Trophoblast cell (in vitro differentiated cells and primary cell): ENCODE data around the gene SDC1.
A peak's percentile ranks its signal among the peaks of the same experiment; 100 is the strongest.

ENCODE experiments used
- DNase-seq, 2 donors: peaks; one replicate each; pipeline ENCODE4 v3.0.0-alpha.2; 2016
- H2AFZ ChIP-seq: 2 replicates; pipeline ENCODE4 v1.6.1; 2013; ENCODE audit warnings: low read length, moderate library complexity, mild to moderate bottlenecking; ENCODE audit not compliant: insufficient read depth, poor library complexity
- H2AK5ac ChIP-seq: 2 replicates; pipeline ENCODE4 v1.6.1; 2013; ENCODE audit warnings: mild to moderate bottlenecking, low read length
- H2BK120ac ChIP-seq: 2 replicates; pipeline ENCODE4 v1.6.1; 2013; ENCODE audit warnings: low read length, mild to moderate bottlenecking, moderate library complexity; ENCODE audit not compliant: insufficient read depth, poor library complexity
- H2BK12ac ChIP-seq: 2 replicates; pipeline ENCODE4 v1.6.1; 2013; ENCODE audit warnings: mild to moderate bottlenecking, low read length, moderate library complexity
- H2BK5ac ChIP-seq: 2 replicates; pipeline ENCODE4 v1.6.1; 2013; ENCODE audit warnings: low read length, low read depth, moderate library complexity, mild to moderate bottlenecking; ENCODE audit not compliant: poor library complexity
- H3K14ac ChIP-seq: 2 replicates; pipeline ENCODE4 v1.6.1; 2013; ENCODE audit warnings: mild to moderate bottlenecking, low read length
- H3K18ac ChIP-seq: 2 replicates; pipeline ENCODE4 v1.6.1; 2013; ENCODE audit warnings: mild to moderate bottlenecking, low read length
- H3K23ac ChIP-seq: 2 replicates; pipeline ENCODE4 v1.6.1; 2013; ENCODE audit warnings: low read length
- H3K27ac ChIP-seq: 2 replicates; pipeline ENCODE4 v1.5.1; 2013; ENCODE audit warnings: low read depth, mild to moderate bottlenecking, inconsistent platforms, low read length, moderate library complexity
- H3K27me3 ChIP-seq: 2 replicates; pipeline ENCODE4 v1.6.1; 2013; ENCODE audit warnings: inconsistent platforms, mild to moderate bottlenecking, low read length, moderate library complexity; ENCODE audit not compliant: insufficient read depth
- H3K36me3 ChIP-seq, 2 experiments: 1 replicate in 1 of 2; 2 replicates in 1 of 2; pipeline ENCODE4 v1.6.1; 2013; ENCODE audit warnings: low read length in 2 of 2, mild to moderate bottlenecking in 2 of 2, moderate library complexity in 1 of 2; ENCODE audit not compliant: insufficient read depth in 2 of 2, control insufficient read depth in 1 of 2
- H3K4ac ChIP-seq: 2 replicates; pipeline ENCODE4 v1.6.1; 2013; ENCODE audit warnings: low read depth, mild to moderate bottlenecking, low read length, moderate library complexity
- H3K4me1 ChIP-seq, 2 experiments: 1 replicate in 1 of 2; 2 replicates in 1 of 2; pipeline ENCODE4 v1.6.1; 2013; ENCODE audit warnings: low read length in 2 of 2, mild to moderate bottlenecking in 2 of 2, moderate library complexity in 1 of 2; ENCODE audit not compliant: insufficient read depth in 2 of 2, control insufficient read depth in 1 of 2
- H3K4me2 ChIP-seq: 2 replicates; pipeline ENCODE4 v1.6.1; 2013; ENCODE audit warnings: inconsistent platforms, mild to moderate bottlenecking, low read length, moderate library complexity
- H3K4me3 ChIP-seq: 2 replicates; pipeline ENCODE4 v1.5.1; 2013; ENCODE audit warnings: mild to moderate bottlenecking, low read depth, low read length, inconsistent platforms
- H3K79me1 ChIP-seq: one replicate; pipeline ENCODE4 v1.6.1; 2013; ENCODE audit warnings: low read length
- H3K79me2 ChIP-seq: 2 replicates; pipeline ENCODE4 v1.6.1; 2013; ENCODE audit warnings: low read length, mild to moderate bottlenecking; ENCODE audit not compliant: control insufficient read depth, insufficient read depth, poor library complexity
- H3K9ac ChIP-seq: 2 replicates; pipeline ENCODE4 v1.6.1; 2013; ENCODE audit warnings: mild to moderate bottlenecking, low read length
- H3K9me3 ChIP-seq: 2 replicates; pipeline ENCODE4 v1.6.1; 2013; ENCODE audit warnings: low read depth, mild to moderate bottlenecking, control low read depth, inconsistent platforms, low read length; ENCODE audit not compliant: insufficient read depth
- H4K12ac ChIP-seq: 2 replicates; pipeline ENCODE4 v1.6.1; 2013; ENCODE audit warnings: low read depth, mild to moderate bottlenecking, low read length, moderate library complexity
- H4K8ac ChIP-seq: 2 replicates; pipeline ENCODE4 v1.6.1; 2013; ENCODE audit warnings: low read depth, mild to moderate bottlenecking, low read length, moderate library complexity
- H4K91ac ChIP-seq: one replicate; pipeline ENCODE4 v1.6.1; 2013; ENCODE audit warnings: low read depth, mild to moderate bottlenecking, low read length, moderate library complexity
- WGBS: extraction: QIAGEN DNeasy Blood & Tissue Kit; methylation state at CpG from one replicate; pipeline ENCODE4 v1.1.7; 2013; ENCODE audit warnings: missing lambda C conversion rate; ENCODE audit not compliant: insufficient read length, insufficient coverage; ENCODE audit errors: extremely low coverage; 5-methylcytosine and 5-hydroxymethylcytosine counted together

Gene SDC1

GRCh38 chr2:20225294-20226151 lies 593 bp upstream of the SDC1 start:
- Histone ChIP-seq H3K4me2 (peak overlapping the region; percentile 99), H2AFZ (peak overlapping the region; percentile 68), H3K4me3 (peak overlapping the region; percentile 80), H3K18ac (no peak overlapping the region), H4K12ac (peak overlapping the region; percentile 49), H3K27me3 (peaks cover 16% of the 10 kb centered on the region), H3K14ac (peak overlapping the region; percentile 41), H3K9me3 (no peaks in the 10 kb centered on the region), H3K36me3 (no peaks in the 10 kb centered on the region), H3K9ac (no peak overlapping the region), H2AK5ac (no peak overlapping the region), H3K79me1 (peaks cover 11% of the 10 kb centered on the region), H3K27ac (no peak overlapping the region), H2BK120ac (no peak overlapping the region), H2BK12ac (no peak overlapping the region), H3K4ac (no peak overlapping the region), H3K79me2 (peaks cover 2% of the 10 kb centered on the region), H4K91ac (peak overlapping the region; percentile 50), H2BK5ac (peak overlapping the region; percentile 25), H3K4me1 (peaks cover 5 to 7% of the 10 kb centered on the region in 2 experiments), H3K23ac (no peak overlapping the region), H4K8ac (peak overlapping the region; percentile 10)
- peak in 1 of 2 donors; percentile 56 for DNase-seq
- no CpG with 5 or more reads among the region's 66 CpGs for WGBS

GRCh38 chr2:20224164-20224715 lies 690 bp downstream of the SDC1 start:
- peak overlapping the region; percentile 58 for H3K14ac ChIP-seq
- peak overlapping the region; percentile 99 for H3K4me2 ChIP-seq
- H3K36me3 ChIP-seq = peaks cover 0 to 2% of the 10 kb centered on the region in 2 experiments
- peak overlapping the region; percentile 33 for H4K91ac ChIP-seq
- peak overlapping the region; percentile 24 for H3K4ac ChIP-seq
- H3K27ac ChIP-seq = no peak overlapping the region
- peaks cover 2% of the 10 kb centered on the region for H3K79me2 ChIP-seq
- H3K9me3 ChIP-seq = no peaks in the 10 kb centered on the region
- H2AK5ac ChIP-seq = no peak overlapping the region
- H4K8ac ChIP-seq = peak overlapping the region; percentile 34
- no peak for DNase-seq
- WGBS = no CpG with 5 or more reads among the region's 70 CpGs
- H4K12ac ChIP-seq = no peak overlapping the region
- no peak overlapping the region for H2BK12ac ChIP-seq
- H3K18ac ChIP-seq = peak overlapping the region; percentile 25
- peak overlapping the region; percentile 68 for H3K4me3 ChIP-seq
- no peak overlapping the region for H2BK5ac ChIP-seq
- peak overlapping the region; percentile 60 for H3K9ac ChIP-seq
- peak overlapping the region; percentile 38 for H2AFZ ChIP-seq
- no peak overlapping the region for H3K23ac ChIP-seq
- H3K4me1 ChIP-seq = peaks cover 5 to 7% of the 10 kb centered on the region in 2 experiments
- H2BK120ac ChIP-seq = peak overlapping the region; percentile 10
- peaks cover 11% of the 10 kb centered on the region for H3K79me1 ChIP-seq
- H3K27me3 ChIP-seq = peaks cover 16% of the 10 kb centered on the region

- no CpG with 5 or more reads among the region's 66 CpGs for WGBS
- peak overlapping the region; percentile 68 for H3K4me3 ChIP-seq
- peak overlapping the region; percentile 25 for H3K18ac ChIP-seq
- H3K14ac ChIP-seq = peak overlapping the region; percentile 58
- H3K79me2 ChIP-seq = peaks cover 2% of the 10 kb centered on the region
- H3K9me3 ChIP-seq = no peaks in the 10 kb centered on the region
- H3K27ac ChIP-seq = no peak overlapping the region
- peak; percentile 28 to 67 for DNase-seq
- no peak overlapping the region for H2AK5ac ChIP-seq
- peak overlapping the region; percentile 99 for H3K4me2 ChIP-seq
- peak overlapping the region; percentile 60 for H3K9ac ChIP-seq
- peak overlapping the region; percentile 10 for H2BK120ac ChIP-seq
- no peak overlapping the region for H2BK5ac ChIP-seq
- H3K4me1 ChIP-seq = peaks cover 5 to 7% of the 10 kb centered on the region in 2 experiments
- peaks cover 16% of the 10 kb centered on the region for H3K27me3 ChIP-seq
- H3K36me3 ChIP-seq = peaks cover under 1 to 4% of the 10 kb centered on the region in 2 experiments
- H2AFZ ChIP-seq = peak overlapping the region; percentile 38
- H4K12ac ChIP-seq = no peak overlapping the region
- H4K91ac ChIP-seq = peak overlapping the region; percentile 33
- H2BK12ac ChIP-seq = peak overlapping the region; percentile 29
- H3K79me1 ChIP-seq = peaks cover 11% of the 10 kb centered on the region
- H4K8ac ChIP-seq = peak overlapping the region; percentile 34
- no peak overlapping the region for H3K23ac ChIP-seq
- H3K4ac ChIP-seq = peak overlapping the region; percentile 24
Measured at GRCh38 chr2:20223407-20224163, 1.3 kb downstream of the SDC1 start.

GRCh38 chr2:20222769-20223406 lies 2.0 kb downstream of the SDC1 start:
- Histone ChIP-seq H3K79me2 (peaks cover 2% of the 10 kb centered on the region), H3K18ac (no peak overlapping the region), H3K9me3 (no peaks in the 10 kb centered on the region), H4K8ac (no peak overlapping the region), H2BK12ac (no peak overlapping the region), H4K91ac (no peak overlapping the region), H3K4me3 (no peak overlapping the region), H2AK5ac (no peak overlapping the region), H2AFZ (peak overlapping the region; percentile 38), H3K9ac (no peak overlapping the region), H3K4me2 (peak overlapping the region; percentile 99), H3K4me1 (peaks cover 5 to 7% of the 10 kb centered on the region in 2 experiments), H3K14ac (no peak overlapping the region), H2BK5ac (no peak overlapping the region), H3K4ac (no peak overlapping the region), H3K79me1 (peaks cover 11% of the 10 kb centered on the region), H3K36me3 (peaks cover 3 to 8% of the 10 kb centered on the region in 2 experiments), H3K27ac (no peak overlapping the region), H3K23ac (no peak overlapping the region), H4K12ac (no peak overlapping the region), H3K27me3 (peaks cover 16% of the 10 kb centered on the region), H2BK120ac (no peak overlapping the region)
- no CpG with 5 or more reads among the region's 21 CpGs for WGBS
- peak in 1 of 2 donors; percentile 35 for DNase-seq
